Measurements from ENCODE around the gene SNCA.

DNA sequence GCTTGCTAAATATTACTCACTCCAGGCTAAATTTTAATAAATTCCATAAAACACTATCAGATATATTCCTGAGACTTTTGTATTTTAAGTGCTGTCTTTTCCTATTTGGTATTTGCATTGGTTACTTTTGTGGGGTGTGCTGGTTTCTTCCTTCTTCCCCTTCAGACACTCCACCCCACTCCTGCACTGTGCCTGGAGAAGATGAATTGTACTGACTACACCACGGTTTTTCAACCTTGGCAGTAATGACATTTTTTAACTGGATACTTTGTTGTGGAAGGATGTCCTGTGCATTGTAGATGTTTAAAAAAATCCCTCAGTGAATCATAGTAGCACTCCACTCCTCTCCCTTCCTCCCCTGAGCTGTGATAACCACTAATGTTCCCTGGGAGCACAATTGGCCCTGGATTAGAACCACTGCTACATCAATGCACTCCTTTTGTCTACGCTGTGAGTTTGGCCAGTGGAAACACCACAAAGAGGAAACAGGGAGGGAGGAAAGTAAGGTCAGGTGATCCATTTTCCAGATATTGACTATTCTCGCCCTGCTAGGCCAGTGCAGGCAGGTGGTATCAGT, 36.3 kb downstream of the SNCA start:
- TF ChIP-seq, protein P1, sequence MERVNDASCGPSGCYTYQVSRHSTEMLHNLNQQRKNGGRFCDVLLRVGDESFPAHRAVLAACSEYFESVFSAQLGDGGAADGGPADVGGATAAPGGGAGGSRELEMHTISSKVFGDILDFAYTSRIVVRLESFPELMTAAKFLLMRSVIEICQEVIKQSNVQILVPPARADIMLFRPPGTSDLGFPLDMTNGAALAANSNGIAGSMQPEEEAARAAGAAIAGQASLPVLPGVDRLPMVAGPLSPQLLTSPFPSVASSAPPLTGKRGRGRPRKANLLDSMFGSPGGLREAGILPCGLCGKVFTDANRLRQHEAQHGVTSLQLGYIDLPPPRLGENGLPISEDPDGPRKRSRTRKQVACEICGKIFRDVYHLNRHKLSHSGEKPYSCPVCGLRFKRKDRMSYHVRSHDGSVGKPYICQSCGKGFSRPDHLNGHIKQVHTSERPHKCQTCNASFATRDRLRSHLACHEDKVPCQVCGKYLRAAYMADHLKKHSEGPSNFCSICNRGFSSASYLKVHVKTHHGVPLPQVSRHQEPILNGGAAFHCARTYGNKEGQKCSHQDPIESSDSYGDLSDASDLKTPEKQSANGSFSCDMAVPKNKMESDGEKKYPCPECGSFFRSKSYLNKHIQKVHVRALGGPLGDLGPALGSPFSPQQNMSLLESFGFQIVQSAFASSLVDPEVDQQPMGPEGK (CRISPR knock-in tag; IDR thresholded peaks at IDR 0.05; ENCODE audit: borderline replicate concordance): no peak
- TF ChIP-seq ARNTL (CRISPR knock-in tag; IDR thresholded peaks at IDR 0.05; ENCODE audit: borderline replicate concordance, low read depth) (no peak), BACH2 (CRISPR knock-in tag; IDR thresholded peaks at IDR 0.05; ENCODE audit: borderline replicate concordance) (no peak), ZFP30 (CRISPR knock-in tag; IDR thresholded peaks at IDR 0.05) (no peak), ZNF565 (CRISPR knock-in tag; conservative IDR thresholded peaks at IDR 0.05; ENCODE audit: low read depth) (no peak)
- TF ChIP-seq, protein P2, sequence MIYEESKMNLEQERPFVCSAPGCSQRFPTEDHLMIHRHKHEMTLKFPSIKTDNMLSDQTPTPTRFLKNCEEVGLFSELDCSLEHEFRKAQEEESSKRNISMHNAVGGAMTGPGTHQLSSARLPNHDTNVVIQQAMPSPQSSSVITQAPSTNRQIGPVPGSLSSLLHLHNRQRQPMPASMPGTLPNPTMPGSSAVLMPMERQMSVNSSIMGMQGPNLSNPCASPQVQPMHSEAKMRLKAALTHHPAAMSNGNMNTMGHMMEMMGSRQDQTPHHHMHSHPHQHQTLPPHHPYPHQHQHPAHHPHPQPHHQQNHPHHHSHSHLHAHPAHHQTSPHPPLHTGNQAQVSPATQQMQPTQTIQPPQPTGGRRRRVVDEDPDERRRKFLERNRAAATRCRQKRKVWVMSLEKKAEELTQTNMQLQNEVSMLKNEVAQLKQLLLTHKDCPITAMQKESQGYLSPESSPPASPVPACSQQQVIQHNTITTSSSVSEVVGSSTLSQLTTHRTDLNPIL (CRISPR knock-in tag; IDR thresholded peaks at IDR 0.05; ENCODE audit: low read depth): no peak

Measured in SK-N-SH treated with all-trans-retinoic acid at 6 μM for 48 hours (cell line).